CD4-positive, alpha-beta T cell (primary cell): ENCODE data around the gene STEAP2. TPM values are rescaled to one million over a fixed set of nuclear protein-coding genes. Genes with fewer than 3 reads are reported as not detected.
"Not testable (repeated sequence)": the region's sequence is repeated elsewhere in the genome, so short reads cannot be mapped to it uniquely, and the experiment has no call there.

ENCODE experiments used
- ATAC-seq: fragments of 200-7000 bp; cut with Tn5 transposase; one replicate; pipeline ENCODE4 v1.10.0; 2022; ENCODE audit warnings: mild to moderate bottlenecking; ENCODE audit not compliant: poor library complexity
- CTCF ChIA-PET: fragments of 350-600 bp; sonication (Branson Sonifier 250); formaldehyde crosslinking; loops from one replicate; lab custom pipeline; 2021; ENCODE audit warnings: antibody characterized with exemption, inconsistent platforms; lab: Charles Lee
- POLR2A ChIA-PET: fragments of 350-600 bp; sonication (Branson Sonifier 250); formaldehyde crosslinking; loops from one replicate; lab custom pipeline; 2021; ENCODE audit warnings: antibody characterized with exemption, inconsistent platforms; lab: Charles Lee
- DNase-seq, 14 experiments: peaks; one replicate each; pipeline ENCODE4 v3.0.0-alpha.2; 2013 to 2020; ENCODE audit warnings: mixed read lengths in 2 of 14
- H3K27ac ChIP-seq, 2 donors: one replicate each; pipeline versions ENCODE4 v1.5.1 to v1.7.0; 2013; ENCODE audit warnings: low read length in 2 of 2, low read depth in 1 of 2, mild to moderate bottlenecking in 1 of 2
- H3K27me3 ChIP-seq, 2 experiments: 1 replicate in 1 of 2; 2 replicates in 1 of 2; pipeline versions ENCODE4 v1.6.1 to v1.7.0; 2013; ENCODE audit warnings: low read length in 2 of 2, control low read depth in 1 of 2, mild to moderate bottlenecking in 1 of 2, moderate library complexity in 1 of 2; ENCODE audit not compliant: insufficient read depth in 2 of 2, control insufficient read depth in 1 of 2
- H3K36me3 ChIP-seq: one replicate; pipeline ENCODE4 v1.6.1; 2013; ENCODE audit warnings: low read length, control low read depth; ENCODE audit not compliant: insufficient read depth
- H3K4me1 ChIP-seq: one replicate; pipeline ENCODE4 v1.6.1; 2013; ENCODE audit warnings: low read length, control low read depth; ENCODE audit not compliant: insufficient read depth
- H3K4me3 ChIP-seq: one replicate; pipeline ENCODE4 v1.5.1; 2013; ENCODE audit warnings: mild to moderate bottlenecking, low read length, moderate library complexity
- H3K9me3 ChIP-seq, 2 experiments: 1 replicate in 1 of 2; 2 replicates in 1 of 2; pipeline versions ENCODE4 v1.6.1 to v1.7.0; 2013; ENCODE audit warnings: low read length in 2 of 2, mild to moderate bottlenecking in 2 of 2, control low read depth in 1 of 2, moderate library complexity in 1 of 2; ENCODE audit not compliant: control insufficient read depth in 1 of 2, insufficient read depth in 1 of 2
- H3K27ac Mint-ChIP-seq: one replicate; pipeline ENCODE4 v1.8.0; 2020; ENCODE audit warnings: mixed read lengths
- H3K27me3 Mint-ChIP-seq: one replicate; pipeline ENCODE4 v1.8.0; 2021; ENCODE audit warnings: mixed read lengths
- H3K36me3 Mint-ChIP-seq: one replicate; pipeline ENCODE4 v1.8.0; 2021; ENCODE audit warnings: low read depth, mixed read lengths
- H3K4me1 Mint-ChIP-seq: one replicate; pipeline ENCODE4 v1.8.0; 2021; ENCODE audit warnings: low read depth, mixed read lengths
- H3K4me3 Mint-ChIP-seq: one replicate; pipeline ENCODE4 v1.8.0; 2020; ENCODE audit warnings: mild to moderate bottlenecking, mixed read lengths
- H3K9me3 Mint-ChIP-seq: one replicate; pipeline ENCODE4 v1.8.0; 2020; ENCODE audit warnings: mixed read lengths
- CTCF ChIP-seq: fragments of 200-600 bp; IDR thresholded peaks from one replicate; pipeline ENCODE4 v1.8.0; 2022; ENCODE audit warnings: antibody characterized with exemption, mild to moderate bottlenecking
- intact Hi-C, 2 experiments: fragments of 100-400 bp; cut with DNase I in 1 of 2; cut with micrococcal nuclease in 1 of 2; formaldehyde crosslinking; loops; one replicate each; pipeline versions ENCODE4 v1.15.1 to v1.9.0; 2023 to 2025; cut with DNase I, micrococcal nuclease
- total RNA-seq, 174 experiments: library from RNA in 2 of 174; stranded (reverse) in 2 of 174; gene quantifications; one replicate each; pipeline ENCODE4 v1.2.3 and lab custom pipeline; 2021 to 2026

STEAP2 gene
- total RNA-seq, 2 experiments from 2014 or later, result not detected

GRCh38 chr7:90181485-90181884 is 30.1 kb upstream of the STEAP2 start:
- H3K27ac Mint-ChIP-seq, result no peak overlapping the region
- Histone ChIP-seq H3K27me3 (no peaks in the 10 kb centered on the region), H3K36me3 (no peaks in the 10 kb centered on the region), H3K4me3 (no peak overlapping the region), H3K4me1 (no peaks in the 10 kb centered on the region), H3K27ac (no peak overlapping the region), H3K9me3 (peaks cover 0 to 6% of the 10 kb centered on the region in 2 experiments)
- H3K36me3 Mint-ChIP-seq, result no peaks in the 10 kb centered on the region
- POLR2A ChIA-PET, result no interaction called here
- no peak for TF ChIP-seq CTCF
- H3K9me3 Mint-ChIP-seq, result no peaks in the 10 kb centered on the region
- peaks cover 6% of the 10 kb centered on the region for H3K27me3 Mint-ChIP-seq
- DNase-seq, result no peak
- no peak overlapping the region for H3K4me3 Mint-ChIP-seq
- no peaks in the 10 kb centered on the region for H3K4me1 Mint-ChIP-seq
- CTCF ChIA-PET, result no interaction called here
- no peak for ATAC-seq
- intact Hi-C loops, result no loop called here

- intact Hi-C loops, CTCF ChIA-PET, H3K36me3 Mint-ChIP-seq, POLR2A ChIA-PET, H3K4me1 Mint-ChIP-seq, H3K27ac ChIP-seq, DNase-seq, H3K27me3 Mint-ChIP-seq, H3K4me3 Mint-ChIP-seq, H3K4me1 ChIP-seq, H3K9me3 ChIP-seq, H3K27ac Mint-ChIP-seq, H3K4me3 ChIP-seq, ATAC-seq, H3K36me3 ChIP-seq, H3K27me3 ChIP-seq, H3K9me3 Mint-ChIP-seq: not testable (repeated sequence)
Measured at GRCh38 chr7:90186290-90186689, 25.2 kb upstream of the STEAP2 start.

GRCh38 chr7:90187507-90188050 is 24.0 kb upstream of the STEAP2 start:
- POLR2A ChIA-PET, result no interaction called here

More at GRCh38 chr7:90187507-90188050, 24.0 kb upstream of the STEAP2 start:
- no peak overlapping the region for H3K4me3 Mint-ChIP-seq
- H3K36me3 Mint-ChIP-seq, result no peaks in the 10 kb centered on the region
- CTCF ChIA-PET, result no interaction called here
- H3K27ac ChIP-seq, result no peak overlapping the region
- DNase-seq (no peak), ATAC-seq (no peak)
- H3K27me3 Mint-ChIP-seq, result no peaks in the 10 kb centered on the region
- H3K4me3 ChIP-seq, result no peak overlapping the region
- no peaks in the 10 kb centered on the region for H3K27me3 ChIP-seq
- H3K9me3 ChIP-seq, result peaks cover 0 to 11% of the 10 kb centered on the region in 2 experiments
- intact Hi-C loops, result no loop called here
- TF ChIP-seq CTCF, result no peak
- H3K9me3 Mint-ChIP-seq, result peaks cover 3% of the 10 kb centered on the region
- no peaks in the 10 kb centered on the region for H3K4me1 Mint-ChIP-seq
- no peak overlapping the region for H3K27ac Mint-ChIP-seq
- H3K36me3 ChIP-seq, result no peaks in the 10 kb centered on the region
- no peaks in the 10 kb centered on the region for H3K4me1 ChIP-seq
